Epithelial cell of esophagus (primary cell): ENCODE measurements around the gene COL12A1.

Experiments used
- DNase-seq: peaks from one replicate; pipeline ENCODE4 v3.0.0; 2010; ENCODE audit warnings: low read depth
- H3K4me3 ChIP-seq: 2 replicates; pipeline ENCODE4 v1.5.1; 2011; ENCODE audit warnings: mild to moderate bottlenecking, low read length, control low read depth
- TF ChIP-seq, protein P1 (sequence below): IDR thresholded peaks from 2 replicates; pipeline ENCODE4 v1.5.1; 2011; ENCODE audit warnings: low read depth, mild to moderate bottlenecking, low read length, control low read depth, inconsistent platforms; ENCODE audit not compliant: insufficient read depth; ENCODE audit errors: missing control alignments

Gene COL12A1

DNA sequence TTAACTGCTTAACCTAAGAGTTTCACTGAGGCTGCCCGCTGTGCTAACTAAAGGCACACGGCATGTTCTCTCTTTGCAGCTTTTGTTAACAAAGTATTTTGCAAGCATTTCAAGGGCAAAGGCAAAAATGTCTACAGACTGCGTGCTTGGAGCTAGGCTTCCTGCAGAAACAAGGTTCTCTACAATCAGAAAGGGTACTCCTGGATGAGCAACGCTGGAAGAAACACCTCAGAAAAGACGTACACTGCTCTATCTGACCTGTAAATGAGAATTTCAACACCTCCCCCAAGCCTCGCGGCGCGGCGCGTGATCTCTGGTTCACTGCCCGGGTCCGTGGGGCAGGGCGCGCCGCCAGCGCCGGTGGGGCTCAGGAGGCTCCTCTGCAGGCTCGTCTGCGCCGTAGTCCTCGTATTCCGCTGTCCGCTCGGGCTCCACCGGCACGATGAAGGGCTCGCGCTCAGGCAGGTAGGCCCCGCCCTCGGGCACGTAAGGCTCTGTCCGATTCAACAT lies 120.9 kb downstream of the COL12A1 start:
- peak overlapping the region; percentile 40 for H3K4me3 ChIP-seq
- DNase-seq: peak; percentile 45
- TF ChIP-seq, protein P1, sequence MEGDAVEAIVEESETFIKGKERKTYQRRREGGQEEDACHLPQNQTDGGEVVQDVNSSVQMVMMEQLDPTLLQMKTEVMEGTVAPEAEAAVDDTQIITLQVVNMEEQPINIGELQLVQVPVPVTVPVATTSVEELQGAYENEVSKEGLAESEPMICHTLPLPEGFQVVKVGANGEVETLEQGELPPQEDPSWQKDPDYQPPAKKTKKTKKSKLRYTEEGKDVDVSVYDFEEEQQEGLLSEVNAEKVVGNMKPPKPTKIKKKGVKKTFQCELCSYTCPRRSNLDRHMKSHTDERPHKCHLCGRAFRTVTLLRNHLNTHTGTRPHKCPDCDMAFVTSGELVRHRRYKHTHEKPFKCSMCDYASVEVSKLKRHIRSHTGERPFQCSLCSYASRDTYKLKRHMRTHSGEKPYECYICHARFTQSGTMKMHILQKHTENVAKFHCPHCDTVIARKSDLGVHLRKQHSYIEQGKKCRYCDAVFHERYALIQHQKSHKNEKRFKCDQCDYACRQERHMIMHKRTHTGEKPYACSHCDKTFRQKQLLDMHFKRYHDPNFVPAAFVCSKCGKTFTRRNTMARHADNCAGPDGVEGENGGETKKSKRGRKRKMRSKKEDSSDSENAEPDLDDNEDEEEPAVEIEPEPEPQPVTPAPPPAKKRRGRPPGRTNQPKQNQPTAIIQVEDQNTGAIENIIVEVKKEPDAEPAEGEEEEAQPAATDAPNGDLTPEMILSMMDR: no peak

DNA sequence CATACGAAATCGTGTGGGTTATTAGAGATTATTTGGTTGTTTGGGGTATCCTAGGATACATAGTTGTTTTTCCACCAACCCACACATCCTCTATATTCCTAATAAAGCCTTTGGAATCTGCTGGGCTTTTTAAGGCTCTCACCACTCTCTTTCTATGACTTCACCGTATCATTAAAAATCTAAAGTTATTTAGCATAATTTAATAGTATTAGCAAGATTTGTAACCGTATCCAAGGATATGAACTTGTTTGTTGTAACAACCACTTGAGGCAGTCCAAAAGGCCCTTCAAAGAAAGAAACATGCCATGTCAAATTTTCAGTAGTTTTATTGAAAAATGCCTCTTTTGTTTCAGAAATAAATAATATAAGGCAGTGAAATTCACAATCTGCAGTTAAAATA lies 121.8 kb downstream of the COL12A1 start:
- TF ChIP-seq, protein P1: no peak
- DNase-seq: no peak
- no peak overlapping the region for H3K4me3 ChIP-seq

- H3K4me3 ChIP-seq: no peak overlapping the region
- DNase-seq: no peak
- TF ChIP-seq, protein P1: no peak
These were observed 123.9 kb downstream of the COL12A1 start for GRCh38 chr6:75081921-75082320.

- H3K4me3 ChIP-seq: no peak overlapping the region
- TF ChIP-seq, protein P1: no peak
- no peak for DNase-seq
These were observed 124.8 kb downstream of the COL12A1 start for GRCh38 chr6:75081047-75081446.

DNA sequence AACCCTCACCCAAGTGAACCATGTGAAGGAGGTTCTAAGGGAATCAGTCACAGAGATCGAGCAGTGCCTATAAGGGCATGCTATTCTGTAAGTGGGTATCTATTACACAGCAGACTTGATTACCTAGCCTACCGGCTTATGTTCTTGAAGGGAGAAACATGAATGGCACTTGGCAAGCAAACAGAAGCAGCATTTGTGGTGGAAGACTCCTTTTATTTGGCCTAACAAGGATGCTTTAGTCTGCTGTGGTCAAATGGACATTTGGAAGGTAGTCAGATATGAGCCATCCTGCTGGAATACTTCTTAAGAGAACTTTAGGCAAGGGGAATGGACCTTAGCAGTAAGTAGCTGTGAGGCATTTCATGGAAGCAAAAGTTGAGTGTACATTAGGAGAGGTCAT lies 126.3 kb downstream of the COL12A1 start:
- TF ChIP-seq, protein P1: no peak
- no peak for DNase-seq
- no peak overlapping the region for H3K4me3 ChIP-seq

- TF ChIP-seq, protein P1: no peak
- no peak for DNase-seq
These were observed 128.2 kb downstream of the COL12A1 start for GRCh38 chr6:75077701-75078100.

GRCh38 chr6:75076009-75076408 lies 129.8 kb downstream of the COL12A1 start:
- TF ChIP-seq, protein P1: no peak
- no peak for DNase-seq
- H3K4me3 ChIP-seq: no peak overlapping the region

More at GRCh38 chr6:75077701-75078100, 128.2 kb downstream of the COL12A1 start:
- no peak overlapping the region for H3K4me3 ChIP-seq
